GM12878 (cell line): ENCODE measurements around the gene PHC1. TPM values are rescaled to one million over a fixed set of nuclear protein-coding genes. Genes with fewer than 3 reads are reported as not detected.

Source experiments
- ATAC-seq: fragments of 200-7000 bp; cut with Tn5 transposase; 3 replicates; pipeline ENCODE4 v1.9.1; 2020; ENCODE audit warnings: mild to moderate bottlenecking, moderate library complexity
- BruUV-seq: library from RNA; stranded (reverse); fragments of 400-500 nt; replicated peaks from 2 replicates; lab custom pipeline; 2021; lab: Mats Ljungman, UMichigan
- CTCF ChIA-PET: fragments of 300-600 bp; sonication (Branson Sonifier 250); formaldehyde crosslinking; extraction: SDS; loops from one replicate; lab custom pipeline; 2021; ENCODE audit warnings: inconsistent platforms; lab: Yijun Ruan, JAX
- POLR2A ChIA-PET: fragments of 350-600 bp; formaldehyde crosslinking; extraction: SDS; loops from one replicate; lab custom pipeline; 2021; ENCODE audit warnings: inconsistent platforms; lab: Charles Lee
- RAD21 ChIA-PET: fragments of 300-600 bp; sonication (Branson Sonifier 250); formaldehyde crosslinking; loops from one replicate; lab custom pipeline; 2023; ENCODE audit warnings: antibody characterized with exemption; ENCODE audit not compliant: unreplicated experiment; lab: Charles Lee
- SMC1A ChIA-PET: fragments of 300-600 bp; sonication (Branson Sonifier 250); formaldehyde crosslinking; loops from one replicate; lab custom pipeline; 2023; ENCODE audit not compliant: unreplicated experiment, uncharacterized antibody; lab: Charles Lee
- DNase-seq: peaks from one replicate; pipeline ENCODE4 v3.0.0-alpha.2; 2011; ENCODE audit warnings: low read depth, low spot score
- FAIRE-seq: peaks from 3 replicates; lab custom pipeline; 2011; peaks lifted over from hg19 to GRCh38; lab: Jason Lieb, UNC
- H2AFZ ChIP-seq: 2 replicates; pipeline ENCODE4 v1.6.0; 2011; ENCODE audit warnings: low read depth, low read length, control low read depth; ENCODE audit not compliant: control insufficient read depth
- H3K27ac ChIP-seq: 2 replicates; pipeline ENCODE4 v1.5.1; 2011; ENCODE audit warnings: control low read depth; ENCODE audit not compliant: control insufficient read depth, insufficient read depth
- H3K27me3 ChIP-seq, 2 experiments: replicated peaks in 1 of 2; 2 replicates each; pipeline versions ENCODE4 v1.6.0 to v1.6.1; 2011; ENCODE audit warnings: low read length in 1 of 2; ENCODE audit not compliant: control insufficient read depth in 2 of 2, insufficient read depth in 2 of 2
- H3K36me3 ChIP-seq, 2 experiments: 2 replicates each; pipeline ENCODE4 v1.5.1; 2011; ENCODE audit warnings: low read length in 1 of 2; ENCODE audit not compliant: control insufficient read depth in 2 of 2, insufficient read depth in 2 of 2
- H3K4me1 ChIP-seq: 2 replicates; pipeline ENCODE4 v1.6.1; 2011; ENCODE audit warnings: mild to moderate bottlenecking, low read length, moderate library complexity, mixed read lengths; ENCODE audit not compliant: control insufficient read depth, insufficient read depth
- H3K4me2 ChIP-seq: 2 replicates; pipeline ENCODE4 v1.6.0; 2011; ENCODE audit warnings: control low read depth; ENCODE audit not compliant: control insufficient read depth, insufficient read depth
- H3K4me3 ChIP-seq: fragments of 200-600 bp; sonication (generic); 2 replicates; pipeline ENCODE4 v1.5.1; 2016
- H3K79me2 ChIP-seq: 2 replicates; pipeline ENCODE4 v1.6.0; 2011; ENCODE audit warnings: low read length; ENCODE audit not compliant: control insufficient read depth, insufficient read depth
- H3K9ac ChIP-seq: 2 replicates; pipeline ENCODE4 v1.8.0; 2011; ENCODE audit warnings: low read length, control low read depth, mixed read lengths; ENCODE audit not compliant: control insufficient read depth, insufficient read depth
- H3K9me3 ChIP-seq: replicated peaks from 3 replicates; pipeline ENCODE4 v1.5.1; 2011; ENCODE audit warnings: mild to moderate bottlenecking, low read length; ENCODE audit not compliant: control insufficient read depth, insufficient read depth
- H4K20me1 ChIP-seq: 2 replicates; pipeline ENCODE4 v1.6.0; 2011; ENCODE audit not compliant: control insufficient read depth, insufficient read depth
- BACH1 ChIP-seq: fragments of 450-650 bp; IDR thresholded peaks from 2 replicates; pipeline ENCODE4 v1.6.1; 2017; ENCODE audit warnings: mild to moderate bottlenecking, borderline replicate concordance
- BRCA1 ChIP-seq: IDR thresholded peaks from 2 replicates; pipeline ENCODE4 v1.6.1; 2011; ENCODE audit warnings: low read depth, low read length, improper control_type of control experiment
- JUND ChIP-seq: IDR thresholded peaks from 2 replicates; pipeline ENCODE4 v1.6.1; 2012; ENCODE audit warnings: low read depth, mild to moderate bottlenecking, low read length, improper control_type of control experiment, moderate library complexity
- KLF5 ChIP-seq: fragments of 450-650 bp; IDR thresholded peaks from 2 replicates; pipeline ENCODE4 v1.6.1; 2014; ENCODE audit warnings: mild to moderate bottlenecking; ENCODE audit not compliant: partially characterized antibody
- NR2C2 ChIP-seq: IDR thresholded peaks from 2 replicates; pipeline ENCODE4 v1.6.1; 2011; ENCODE audit warnings: borderline replicate concordance, low read depth; ENCODE audit not compliant: control insufficient read depth, insufficient read length
- RB1 ChIP-seq: fragments of 450-650 bp; formaldehyde crosslinking; IDR thresholded peaks from 2 replicates; pipeline ENCODE4 v1.6.1; 2017; ENCODE audit warnings: mild to moderate bottlenecking, borderline replicate concordance
- SMAD5 ChIP-seq: IDR thresholded peaks from 2 replicates; pipeline ENCODE4 v1.6.1; 2016; ENCODE audit warnings: antibody characterized with exemption, low read depth
- SPI1 ChIP-seq: IDR thresholded peaks from 2 replicates; pipeline ENCODE4 v1.6.1; 2011; ENCODE audit warnings: low read depth, mild to moderate bottlenecking, low read length, moderate library complexity, borderline replicate concordance; ENCODE audit not compliant: insufficient read depth
- TCF3 ChIP-seq: IDR thresholded peaks from 2 replicates; pipeline ENCODE4 v1.6.1; 2012; ENCODE audit warnings: low read depth, mild to moderate bottlenecking, low read length, borderline replicate concordance; ENCODE audit not compliant: insufficient read depth
- TCF7 ChIP-seq: IDR thresholded peaks from 2 replicates; pipeline ENCODE4 v1.6.1; 2014; ENCODE audit warnings: antibody characterized with exemption, borderline replicate concordance
- ZBED1 ChIP-seq: IDR thresholded peaks from 2 replicates; pipeline ENCODE4 v1.6.1; 2016; ENCODE audit warnings: borderline replicate concordance
- ZNF217 ChIP-seq: fragments of 450-650 bp; IDR thresholded peaks from 2 replicates; pipeline ENCODE4 v1.6.1; 2017; ENCODE audit warnings: antibody characterized with exemption, mild to moderate bottlenecking
- ZNF274 ChIP-seq: IDR thresholded peaks from one replicate; pipeline ENCODE4 v1.8.0; 2011; ENCODE audit not compliant: insufficient read length, insufficient read depth
- WGBS: methylation state at CpG from one replicate; pipeline ENCODE4 v1.1.6; 2016; ENCODE audit warnings: low lambda C conversion rate; ENCODE audit not compliant: insufficient replicate concordance, insufficient coverage; ENCODE audit errors: missing lambda C conversion rate; 5-methylcytosine and 5-hydroxymethylcytosine counted together
- in situ Hi-C: fragments of 300-500 bp; cut with MboI; formaldehyde crosslinking; loops from 9 replicates; pipeline ENCODE4 v1.14.3; 2018; ENCODE audit warnings: mixed read lengths
- intact Hi-C: fragments of 100-400 bp; cut with micrococcal nuclease; formaldehyde crosslinking; loops from one replicate; pipeline ENCODE4 v1.14.2; 2022; ENCODE audit not compliant: unreplicated experiment
- polyA plus RNA-seq, 11 experiments: library from polyadenylated mRNA; depleted of rRNA in 4 of 11; unstranded in 6 of 11; stranded (reverse) in 5 of 11; fragments of >200 nt; fragmentation: Nextera tagmentation in 4 of 11; fragmentation: Illumina TruSeq in 1 of 11; extraction: Ambion mirVana in 4 of 11; extraction: Trizol in 1 of 11; gene quantifications; 1 replicate in 1 of 11; 2 replicates in 10 of 11; pipeline versions ENCODE4 v1.2.1 to v1.2.3, GENCODE V29; 2011 to 2016; ENCODE audit warnings: inconsistent platforms in 2 of 11, missing spikeins in 2 of 11, low read depth in 1 of 11
- total RNA-seq, 4 experiments: library from RNA; depleted of rRNA in 3 of 4; stranded (reverse); fragments of >200 nt in 3 of 4; fragmentation: Illumina TruSeq in 1 of 4; extraction: Trizol in 1 of 4; gene quantifications; 2 replicates each; pipeline versions ENCODE4 v1.2.1 to v1.2.3, GENCODE V29; 2013 to 2021
- TF ChIP-seq, protein P1 (sequence below): IDR thresholded peaks from 2 replicates; pipeline ENCODE4 v1.6.1; 2012; ENCODE audit warnings: improper control_type of control experiment, low read depth, low read length; ENCODE audit not compliant: insufficient replicate concordance
- TF ChIP-seq, protein P2 (sequence below): fragments of 450-650 bp; IDR thresholded peaks from 2 replicates; pipeline ENCODE4 v1.6.1; 2017; ENCODE audit warnings: mild to moderate bottlenecking, moderate library complexity

The PHC1 gene
- total and polyA plus RNA-seq, 10 of the 15 experiments (the other 5 are each of a cell fraction or from before 2014, with no cell fraction given) = 0.50 to 16.3 (median 2.1) TPM

DNA sequence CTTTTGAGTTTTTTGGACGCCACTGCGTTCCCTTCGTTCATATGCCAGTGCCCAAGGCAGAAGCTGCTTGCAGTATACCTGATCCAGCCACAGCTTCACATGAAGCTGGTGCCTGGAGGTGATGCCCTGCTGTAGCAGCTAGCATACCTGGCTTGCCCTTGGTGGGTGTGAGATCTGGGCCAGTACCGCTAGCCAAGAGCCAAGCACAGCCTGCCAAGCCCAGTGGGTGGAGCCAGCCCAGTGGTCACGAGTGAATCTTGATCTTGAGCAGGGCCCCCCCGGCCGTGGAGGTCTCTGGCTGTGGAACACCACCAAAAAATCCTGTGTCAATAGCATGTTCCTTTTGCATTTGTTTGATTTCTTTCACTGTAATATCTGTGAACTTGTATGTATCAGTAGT is 42.5 kb downstream of the PHC1 start:
- Histone ChIP-seq H3K4me1 (no peaks in the 10 kb centered on the region), H3K27me3 (no peaks in the 10 kb centered on the region), H3K9me3 (no peaks in the 10 kb centered on the region; the same call in 2 of the 3 replicates), H2AFZ (no peak overlapping the region), H3K4me2 (no peak overlapping the region), H3K36me3 (no peaks in the 10 kb centered on the region), H3K4me3 (no peak overlapping the region), H3K27ac (no peak overlapping the region), H4K20me1 (no peaks in the 10 kb centered on the region), H3K79me2 (no peaks in the 10 kb centered on the region), H3K9ac (no peak overlapping the region)
- CTCF ChIA-PET = no interaction called here
- POLR2A ChIA-PET = no interaction called here
- RAD21 ChIA-PET = no interaction called here
- no peak for ATAC-seq
- intact Hi-C loops (no loop called here), in situ Hi-C loops (no loop called here)
- no peak for DNase-seq
- 87% methylated on average over 7 of the region's 7 CpGs for WGBS
- FAIRE-seq = no peak
- BruUV-seq = no TSS peak
- SMC1A ChIA-PET = no interaction called here
- TF ChIP-seq RB1 = no peak
- TF ChIP-seq SPI1 = no peak
- TF ChIP-seq SMAD5 = no peak
- no peak for TF ChIP-seq ZBED1
- no peak for TF ChIP-seq KLF5
- TF ChIP-seq TCF3 = no peak
- TF ChIP-seq JUND = no peak
- TF ChIP-seq, protein P1, sequence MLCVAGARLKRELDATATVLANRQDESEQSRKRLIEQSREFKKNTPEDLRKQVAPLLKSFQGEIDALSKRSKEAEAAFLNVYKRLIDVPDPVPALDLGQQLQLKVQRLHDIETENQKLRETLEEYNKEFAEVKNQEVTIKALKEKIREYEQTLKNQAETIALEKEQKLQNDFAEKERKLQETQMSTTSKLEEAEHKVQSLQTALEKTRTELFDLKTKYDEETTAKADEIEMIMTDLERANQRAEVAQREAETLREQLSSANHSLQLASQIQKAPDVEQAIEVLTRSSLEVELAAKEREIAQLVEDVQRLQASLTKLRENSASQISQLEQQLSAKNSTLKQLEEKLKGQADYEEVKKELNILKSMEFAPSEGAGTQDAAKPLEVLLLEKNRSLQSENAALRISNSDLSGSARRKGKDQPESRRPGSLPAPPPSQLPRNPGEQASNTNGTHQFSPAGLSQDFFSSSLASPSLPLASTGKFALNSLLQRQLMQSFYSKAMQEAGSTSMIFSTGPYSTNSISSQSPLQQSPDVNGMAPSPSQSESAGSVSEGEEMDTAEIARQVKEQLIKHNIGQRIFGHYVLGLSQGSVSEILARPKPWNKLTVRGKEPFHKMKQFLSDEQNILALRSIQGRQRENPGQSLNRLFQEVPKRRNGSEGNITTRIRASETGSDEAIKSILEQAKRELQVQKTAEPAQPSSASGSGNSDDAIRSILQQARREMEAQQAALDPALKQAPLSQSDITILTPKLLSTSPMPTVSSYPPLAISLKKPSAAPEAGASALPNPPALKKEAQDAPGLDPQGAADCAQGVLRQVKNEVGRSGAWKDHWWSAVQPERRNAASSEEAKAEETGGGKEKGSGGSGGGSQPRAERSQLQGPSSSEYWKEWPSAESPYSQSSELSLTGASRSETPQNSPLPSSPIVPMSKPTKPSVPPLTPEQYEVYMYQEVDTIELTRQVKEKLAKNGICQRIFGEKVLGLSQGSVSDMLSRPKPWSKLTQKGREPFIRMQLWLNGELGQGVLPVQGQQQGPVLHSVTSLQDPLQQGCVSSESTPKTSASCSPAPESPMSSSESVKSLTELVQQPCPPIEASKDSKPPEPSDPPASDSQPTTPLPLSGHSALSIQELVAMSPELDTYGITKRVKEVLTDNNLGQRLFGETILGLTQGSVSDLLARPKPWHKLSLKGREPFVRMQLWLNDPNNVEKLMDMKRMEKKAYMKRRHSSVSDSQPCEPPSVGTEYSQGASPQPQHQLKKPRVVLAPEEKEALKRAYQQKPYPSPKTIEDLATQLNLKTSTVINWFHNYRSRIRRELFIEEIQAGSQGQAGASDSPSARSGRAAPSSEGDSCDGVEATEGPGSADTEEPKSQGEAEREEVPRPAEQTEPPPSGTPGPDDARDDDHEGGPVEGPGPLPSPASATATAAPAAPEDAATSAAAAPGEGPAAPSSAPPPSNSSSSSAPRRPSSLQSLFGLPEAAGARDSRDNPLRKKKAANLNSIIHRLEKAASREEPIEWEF = no peak
- TF ChIP-seq ZNF217 = no peak
- no peak for TF ChIP-seq BACH1
- no peak for TF ChIP-seq ZNF274
- TF ChIP-seq, protein P2, sequence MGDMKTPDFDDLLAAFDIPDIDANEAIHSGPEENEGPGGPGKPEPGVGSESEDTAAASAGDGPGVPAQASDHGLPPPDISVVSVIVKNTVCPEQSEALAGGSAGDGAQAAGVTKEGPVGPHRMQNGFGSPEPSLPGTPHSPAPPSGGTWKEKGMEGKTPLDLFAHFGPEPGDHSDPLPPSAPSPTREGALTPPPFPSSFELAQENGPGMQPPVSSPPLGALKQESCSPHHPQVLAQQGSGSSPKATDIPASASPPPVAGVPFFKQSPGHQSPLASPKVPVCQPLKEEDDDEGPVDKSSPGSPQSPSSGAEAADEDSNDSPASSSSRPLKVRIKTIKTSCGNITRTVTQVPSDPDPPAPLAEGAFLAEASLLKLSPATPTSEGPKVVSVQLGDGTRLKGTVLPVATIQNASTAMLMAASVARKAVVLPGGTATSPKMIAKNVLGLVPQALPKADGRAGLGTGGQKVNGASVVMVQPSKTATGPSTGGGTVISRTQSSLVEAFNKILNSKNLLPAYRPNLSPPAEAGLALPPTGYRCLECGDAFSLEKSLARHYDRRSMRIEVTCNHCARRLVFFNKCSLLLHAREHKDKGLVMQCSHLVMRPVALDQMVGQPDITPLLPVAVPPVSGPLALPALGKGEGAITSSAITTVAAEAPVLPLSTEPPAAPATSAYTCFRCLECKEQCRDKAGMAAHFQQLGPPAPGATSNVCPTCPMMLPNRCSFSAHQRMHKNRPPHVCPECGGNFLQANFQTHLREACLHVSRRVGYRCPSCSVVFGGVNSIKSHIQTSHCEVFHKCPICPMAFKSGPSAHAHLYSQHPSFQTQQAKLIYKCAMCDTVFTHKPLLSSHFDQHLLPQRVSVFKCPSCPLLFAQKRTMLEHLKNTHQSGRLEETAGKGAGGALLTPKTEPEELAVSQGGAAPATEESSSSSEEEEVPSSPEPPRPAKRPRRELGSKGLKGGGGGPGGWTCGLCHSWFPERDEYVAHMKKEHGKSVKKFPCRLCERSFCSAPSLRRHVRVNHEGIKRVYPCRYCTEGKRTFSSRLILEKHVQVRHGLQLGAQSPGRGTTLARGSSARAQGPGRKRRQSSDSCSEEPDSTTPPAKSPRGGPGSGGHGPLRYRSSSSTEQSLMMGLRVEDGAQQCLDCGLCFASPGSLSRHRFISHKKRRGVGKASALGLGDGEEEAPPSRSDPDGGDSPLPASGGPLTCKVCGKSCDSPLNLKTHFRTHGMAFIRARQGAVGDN = no peak
- no peak for TF ChIP-seq TCF7
- no peak for TF ChIP-seq BRCA1
- TF ChIP-seq NR2C2 = no peak
